Neural crest cell (in vitro differentiated cells): Measurements from ENCODE around the gene CUL7. TPM values are rescaled to one million over a fixed set of nuclear protein-coding genes. Genes with fewer than 3 reads are reported as not detected.
A peak's percentile ranks its signal among the peaks of the same experiment; 100 is the strongest.
"Not testable (repeated sequence)": the region's sequence is repeated elsewhere in the genome, so short reads cannot be mapped to it uniquely, and the experiment has no call there.

ENCODE experiments used
- DNase-seq: peaks from one replicate; pipeline ENCODE4 v3.0.0; 2021; ENCODE audit warnings: low read depth, mixed read lengths, low spot score
- H3K27ac Mint-ChIP-seq: one replicate; pipeline ENCODE4 v1.8.0; 2021; ENCODE audit warnings: mild to moderate bottlenecking, mixed read lengths; ENCODE audit not compliant: unreplicated experiment
- H3K27me3 Mint-ChIP-seq: 2 replicates; pipeline ENCODE4 v1.8.0; 2021; ENCODE audit warnings: low read depth, mild to moderate bottlenecking, mixed read lengths
- H3K36me3 Mint-ChIP-seq: 2 replicates; pipeline ENCODE4 v1.8.0; 2021; ENCODE audit warnings: low read depth, mild to moderate bottlenecking, mixed read lengths
- H3K4me1 Mint-ChIP-seq: 2 replicates; pipeline ENCODE4 v1.8.0; 2021; ENCODE audit warnings: mixed read lengths
- H3K4me3 Mint-ChIP-seq: one replicate; pipeline ENCODE4 v1.8.0; 2021; ENCODE audit warnings: mild to moderate bottlenecking, mixed read lengths
- H3K9me3 Mint-ChIP-seq: 2 replicates; pipeline ENCODE4 v1.8.0; 2021; ENCODE audit warnings: mixed read lengths
- CTCF ChIP-seq: fragments of 200-600 bp; sonication (generic); conservative IDR thresholded peaks from 2 replicates; pipeline ENCODE4 v1.5.0; 2021; ENCODE audit warnings: antibody characterized with exemption, mild to moderate bottlenecking
- total RNA-seq: library from RNA; stranded (reverse); gene quantifications from 2 replicates; pipeline ENCODE4 v1.2.1, GENCODE V29; 2021

CUL7 gene
- total RNA-seq, 1 donor from 2014 or later: 42.9 TPM

DNA sequence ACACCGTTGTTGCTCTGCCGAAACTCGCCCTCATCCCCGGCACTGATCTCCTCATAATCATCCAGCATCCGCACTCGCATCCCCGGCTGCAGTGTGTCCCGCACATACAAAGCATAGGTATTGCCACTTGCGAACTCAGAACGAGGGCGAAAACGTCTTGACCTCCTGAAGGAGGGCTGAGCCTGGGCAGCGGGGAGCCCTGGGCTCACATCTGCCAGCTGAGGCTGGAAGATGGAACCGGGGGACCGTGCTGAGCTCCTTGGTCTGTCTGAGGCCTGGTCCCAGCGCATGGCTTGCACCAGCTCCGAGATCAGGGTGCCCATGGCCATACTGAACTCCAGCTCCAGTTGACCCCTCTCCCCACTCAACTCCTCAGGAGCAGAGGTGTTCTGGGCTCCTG, 2.7 kb downstream of the CUL7 start:
- Mint-ChIP-seq H3K9me3 (no peaks in the 10 kb centered on the region), H3K27me3 (no peaks in the 10 kb centered on the region), H3K27ac (no peak overlapping the region), H3K4me1 (peaks cover 32% of the 10 kb centered on the region), H3K4me3 (peak overlapping the region; percentile 94), H3K36me3 (peaks cover 9% of the 10 kb centered on the region)
- TF ChIP-seq CTCF: no peak
- no peak for DNase-seq

DNA sequence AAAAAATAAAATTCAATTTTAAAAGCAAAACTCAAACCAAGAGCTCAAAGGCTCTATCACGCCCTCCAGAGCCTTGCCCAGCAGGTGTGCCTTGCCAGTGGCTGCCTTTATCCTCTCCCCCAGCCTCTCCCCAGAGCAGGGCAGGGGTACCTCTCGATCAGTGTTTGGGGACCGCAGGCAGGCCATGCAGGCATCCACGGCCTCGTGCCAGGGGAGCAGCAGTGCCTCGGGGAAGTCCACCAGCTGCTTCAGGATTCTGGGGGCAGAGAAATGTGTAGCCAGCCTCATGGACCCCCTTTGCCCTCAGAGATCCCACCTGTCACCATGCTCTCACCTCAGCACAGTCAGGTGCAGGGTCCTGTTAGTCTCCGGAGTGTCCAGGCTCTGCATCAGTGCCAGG, 5.7 kb downstream of the CUL7 start:
- TF ChIP-seq CTCF: no peak
- H3K36me3 Mint-ChIP-seq: peaks cover 7% of the 10 kb centered on the region
- no peak overlapping the region for H3K27ac Mint-ChIP-seq
- peaks cover 21% of the 10 kb centered on the region for H3K4me1 Mint-ChIP-seq
- H3K27me3 Mint-ChIP-seq: no peaks in the 10 kb centered on the region
- H3K9me3 Mint-ChIP-seq: no peaks in the 10 kb centered on the region
- DNase-seq: no peak
- no peak overlapping the region for H3K4me3 Mint-ChIP-seq

DNA sequence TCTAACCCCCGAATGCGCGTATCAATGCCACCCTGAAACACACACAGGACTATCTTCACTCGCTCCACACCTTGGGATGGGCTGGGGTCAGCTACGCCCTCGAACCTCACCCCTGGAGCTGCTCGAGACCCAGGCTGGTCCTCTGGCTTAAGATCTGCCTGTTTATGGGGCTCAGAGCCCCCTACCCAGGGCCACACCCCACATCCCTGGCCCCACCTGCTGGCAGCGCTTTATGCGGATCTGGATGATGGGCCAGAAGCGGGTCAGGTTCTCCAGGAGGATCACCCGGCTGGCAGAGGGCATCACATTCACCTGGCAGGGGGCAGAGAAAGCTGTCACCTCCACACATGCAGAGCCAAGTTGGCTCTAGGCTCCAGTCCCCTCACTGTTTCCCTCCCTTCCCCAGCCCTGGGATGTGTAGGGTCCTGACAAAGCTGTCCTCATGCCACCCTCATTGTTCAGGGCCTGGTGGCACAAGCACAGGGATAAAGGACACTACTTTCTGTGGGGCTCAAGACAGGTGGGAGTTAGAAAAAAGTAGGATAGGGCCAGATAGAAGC, 8.2 kb downstream of the CUL7 start:
- Mint-ChIP-seq H3K27ac (no peak overlapping the region), H3K27me3 (no peaks in the 10 kb centered on the region), H3K9me3 (no peaks in the 10 kb centered on the region), H3K4me3 (no peak overlapping the region), H3K36me3 (peaks cover 5% of the 10 kb centered on the region), H3K4me1 (peaks cover under 1% of the 10 kb centered on the region)
- no peak for TF ChIP-seq CTCF
- DNase-seq: no peak

GRCh38 chr6:43043310-43043709, 10.3 kb downstream of the CUL7 start:
- Mint-ChIP-seq H3K4me3 (no peak overlapping the region), H3K4me1 (no peaks in the 10 kb centered on the region), H3K27ac (no peak overlapping the region), H3K27me3 (no peaks in the 10 kb centered on the region), H3K36me3 (peaks cover 9% of the 10 kb centered on the region), H3K9me3 (no peaks in the 10 kb centered on the region)
- DNase-seq: no peak
- no peak for TF ChIP-seq CTCF

GRCh38 chr6:43041475-43041874, 12.2 kb downstream of the CUL7 start:
- not testable (repeated sequence) for H3K36me3 Mint-ChIP-seq, H3K9me3 Mint-ChIP-seq, H3K4me3 Mint-ChIP-seq, H3K27me3 Mint-ChIP-seq, H3K4me1 Mint-ChIP-seq, DNase-seq
- peak overlapping the region; percentile 43 for H3K27ac Mint-ChIP-seq

GRCh38 chr6:43040542-43041257, 13.0 kb downstream of the CUL7 start:
- TF ChIP-seq CTCF: no peak

More at GRCh38 chr6:43040542-43041257, 13.0 kb downstream of the CUL7 start:
- Mint-ChIP-seq H3K9me3 (no peaks in the 10 kb centered on the region), H3K27ac (no peak overlapping the region), H3K4me1 (no peaks in the 10 kb centered on the region), H3K36me3 (peaks cover 9% of the 10 kb centered on the region), H3K27me3 (no peaks in the 10 kb centered on the region), H3K4me3 (no peak overlapping the region)
- no peak for DNase-seq
